C4-2B (cell line): ENCODE data around the gene ST7.
"Not testable (repeated sequence)": the region's sequence is repeated elsewhere in the genome, so short reads cannot be mapped to it uniquely, and the experiment has no call there.

Experiments used
- H3K27ac ChIP-seq: fragments of 450-650 bp; 2 replicates; pipeline ENCODE4 v1.5.1; 2017
- CTCF ChIP-seq: fragments of 450-650 bp; conservative IDR thresholded peaks from 2 replicates; pipeline ENCODE4 v1.5.1; 2017; ENCODE audit warnings: mild to moderate bottlenecking
- ZFX ChIP-seq: fragments of 450-650 bp; IDR thresholded peaks from 2 replicates; pipeline ENCODE4 v1.6.1; 2017

Gene ST7

GRCh38 chr7:116957874-116958273 lies 4.6 kb downstream of the ST7 start:
- H3K27ac ChIP-seq: no peak overlapping the region
- TF ChIP-seq ZFX (no peak), CTCF (no peak)

GRCh38 chr7:116961966-116962673 lies 8.8 kb downstream of the ST7 start:
- not testable (repeated sequence) for H3K27ac ChIP-seq

GRCh38 chr7:116963234-116963633 lies 9.9 kb downstream of the ST7 start:
- TF ChIP-seq CTCF: no peak
- TF ChIP-seq ZFX: no peak
- no peak overlapping the region for H3K27ac ChIP-seq

- H3K27ac ChIP-seq: no peak overlapping the region
- no peak for TF ChIP-seq CTCF
Observed at GRCh38 chr7:116966601-116967000, 13.3 kb downstream of the ST7 start.

GRCh38 chr7:116967254-116967922 lies 14.1 kb downstream of the ST7 start:
- TF ChIP-seq CTCF: no peak
- no peak for TF ChIP-seq ZFX

GRCh38 chr7:116967983-116968382 lies 14.7 kb downstream of the ST7 start:
- TF ChIP-seq ZFX (no peak), CTCF (no peak)
- H3K27ac ChIP-seq: no peak overlapping the region

More at GRCh38 chr7:116967254-116967922, 14.1 kb downstream of the ST7 start:
- H3K27ac ChIP-seq: no peak overlapping the region

- TF ChIP-seq CTCF: no peak
- no peak for TF ChIP-seq ZFX
Observed at GRCh38 chr7:116968631-116969030, 15.3 kb downstream of the ST7 start.

More at GRCh38 chr7:116968631-116969030, 15.3 kb downstream of the ST7 start:
- no peak overlapping the region for H3K27ac ChIP-seq
